HG02852 (cell line): ENCODE data around the gene TRAF3IP1.

Experiments
- ATAC-seq: cut with Tn5 transposase; IDR thresholded peaks from one replicate; pipeline ENCODE4 v1.9.1; 2021; ENCODE audit warnings: mild to moderate bottlenecking, moderate library complexity; ENCODE audit not compliant: unreplicated experiment

The TRAF3IP1 gene

DNA sequence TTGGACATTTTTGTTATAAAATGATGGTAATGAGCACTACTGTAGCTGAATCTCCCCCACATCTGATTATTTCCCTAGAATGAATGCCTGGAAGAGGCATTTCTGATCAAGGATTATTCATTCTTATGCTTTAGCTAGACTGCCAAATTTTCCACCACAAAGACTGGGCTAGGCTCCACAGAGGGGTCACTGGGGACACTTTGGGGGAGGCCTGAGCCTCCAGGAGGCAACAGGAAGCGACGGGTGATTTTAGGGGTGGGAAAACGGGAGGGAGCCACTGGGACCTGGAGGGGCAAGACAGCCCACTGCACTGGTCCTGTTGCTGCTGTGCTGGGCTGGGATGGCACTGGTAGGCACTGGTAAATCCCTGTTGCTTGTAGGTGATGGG lies 104.0 kb downstream of the TRAF3IP1 start:
- no peak for ATAC-seq

DNA sequence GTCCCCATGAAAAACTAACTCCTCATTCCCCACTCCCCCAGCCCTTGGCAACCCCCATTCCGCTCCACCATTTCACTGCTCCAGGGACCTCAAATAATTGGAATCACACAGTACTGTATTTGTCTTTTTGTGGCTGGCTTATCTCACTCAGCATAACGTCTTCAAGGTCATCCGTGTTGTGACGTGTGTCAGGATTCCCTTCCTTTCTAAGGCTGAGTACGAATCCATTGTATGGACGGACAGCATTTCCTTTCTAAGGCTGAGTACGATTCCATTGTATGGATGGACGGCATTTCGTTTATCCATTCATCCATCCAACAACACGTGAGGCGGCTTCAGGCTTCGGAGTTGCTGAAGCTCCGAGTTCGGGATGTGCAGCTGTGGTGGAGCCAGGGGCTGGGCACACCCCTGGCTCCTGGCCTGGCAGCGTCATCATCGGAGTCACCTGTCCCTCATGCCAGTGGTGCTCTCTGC lies 105.2 kb downstream of the TRAF3IP1 start:
- no peak for ATAC-seq

DNA sequence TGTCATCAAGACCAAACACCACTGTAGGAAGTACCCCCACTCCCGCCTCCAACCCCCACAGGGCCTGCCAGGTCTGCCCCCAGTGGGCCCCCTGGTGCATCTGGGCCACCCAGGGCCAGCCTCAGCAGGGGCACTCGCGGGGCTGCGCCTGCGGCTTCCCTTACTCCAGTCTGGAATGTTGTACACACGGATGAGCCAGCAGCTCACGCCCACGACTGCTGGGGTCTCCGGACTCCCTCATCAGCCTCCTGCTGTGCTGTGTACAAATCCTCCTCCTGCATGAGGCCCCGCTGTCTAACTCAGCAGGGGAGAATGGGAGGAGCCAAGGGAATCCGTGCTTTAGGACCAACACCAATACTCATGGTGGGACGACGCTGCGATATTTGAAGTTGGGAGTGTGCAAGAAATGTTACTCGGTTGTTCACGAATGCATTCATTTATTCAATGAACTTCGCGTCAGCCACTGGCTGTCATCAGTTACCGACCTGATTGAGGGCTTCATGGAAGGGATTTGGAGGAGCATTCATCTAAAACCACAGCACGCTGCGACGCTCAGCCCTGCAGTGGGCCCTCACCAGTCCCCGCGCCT lies 105.8 kb downstream of the TRAF3IP1 start:
- peak; percentile 10 for ATAC-seq

DNA sequence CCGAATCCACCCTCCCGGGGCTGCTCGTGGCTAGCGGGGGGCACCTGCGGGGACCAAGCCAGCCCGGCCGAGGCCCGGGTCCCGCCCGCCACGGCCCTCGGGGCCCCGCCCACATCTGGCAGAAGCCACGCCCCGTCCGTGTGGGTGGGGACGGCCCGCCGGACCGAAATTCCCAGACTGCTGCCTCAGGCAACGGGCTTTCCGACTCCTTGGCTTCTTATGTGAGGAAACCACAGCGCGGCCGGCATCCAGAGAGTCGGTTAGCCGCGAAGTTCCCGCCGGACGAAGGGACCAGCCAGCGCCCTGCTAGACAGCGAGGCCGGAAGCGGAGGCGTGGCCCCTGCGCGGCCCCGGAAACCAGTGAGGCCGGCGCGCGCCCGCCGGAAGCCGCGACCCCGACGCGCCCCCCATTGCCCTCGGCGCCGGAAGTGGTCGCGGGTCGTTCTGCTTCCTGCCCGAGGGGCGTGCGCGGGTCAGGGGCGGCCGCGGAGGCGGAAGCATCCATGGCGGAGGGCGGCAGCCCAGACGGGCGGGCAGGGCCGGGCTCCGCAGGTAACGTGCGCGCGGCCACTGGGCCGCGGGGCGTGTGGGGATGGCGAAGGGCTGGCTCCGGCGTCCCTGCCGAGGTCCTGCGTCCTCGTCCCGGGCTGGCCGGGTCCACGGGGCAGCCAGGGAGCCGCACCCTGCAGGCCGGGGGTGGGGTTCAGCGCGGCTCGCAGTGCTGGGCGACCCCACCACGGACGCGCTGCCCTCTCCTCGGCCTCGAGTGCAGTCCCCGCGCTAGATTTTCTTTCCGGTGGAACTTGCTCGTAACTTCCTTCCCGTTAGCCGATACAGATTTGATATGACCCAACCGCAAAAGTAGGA lies 106.5 kb downstream of the TRAF3IP1 start, which contains the start of gene ASB1:
ASB1 (plus strand) TSS at position 360 of the 867 bp plus-strand sequence; CDS start at position 504, 144 bp downstream.
- ATAC-seq = peak; percentile 85

DNA sequence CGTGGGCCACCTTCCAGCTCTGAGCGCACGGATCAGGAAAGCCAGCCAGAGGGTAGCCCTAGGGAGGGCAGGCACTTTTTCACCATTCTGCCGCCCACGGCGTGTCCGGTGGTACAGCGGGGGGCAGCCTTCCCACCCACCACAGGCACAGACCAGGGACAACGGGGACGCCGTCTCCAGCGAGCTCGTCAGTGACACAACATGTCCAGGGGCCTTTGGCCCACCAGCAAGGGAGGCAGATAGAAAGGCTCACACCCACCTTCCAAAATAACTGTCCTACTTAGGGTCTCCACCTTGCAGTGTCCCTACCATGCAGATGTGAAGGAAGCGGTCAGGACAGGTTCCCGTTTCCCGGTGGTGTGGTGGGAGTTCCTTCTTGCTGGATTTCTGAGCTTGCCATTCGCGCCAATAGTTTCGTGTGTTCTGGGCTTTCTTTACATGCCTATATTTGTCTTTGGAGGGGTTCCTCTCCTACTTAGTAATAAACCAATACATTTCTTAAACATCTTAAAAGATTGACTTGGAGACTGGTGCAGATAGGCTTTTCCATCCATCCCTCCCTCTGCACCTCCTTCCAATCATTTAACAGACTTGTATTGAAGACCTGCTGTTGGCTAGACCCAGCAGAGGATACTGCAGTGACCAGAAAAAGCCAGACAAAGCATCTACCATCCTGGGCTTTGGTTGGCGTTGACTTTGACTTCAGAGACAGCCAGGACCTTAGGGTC lies 107.3 kb downstream of the TRAF3IP1 start:
- peak; percentile 2 for ATAC-seq

DNA sequence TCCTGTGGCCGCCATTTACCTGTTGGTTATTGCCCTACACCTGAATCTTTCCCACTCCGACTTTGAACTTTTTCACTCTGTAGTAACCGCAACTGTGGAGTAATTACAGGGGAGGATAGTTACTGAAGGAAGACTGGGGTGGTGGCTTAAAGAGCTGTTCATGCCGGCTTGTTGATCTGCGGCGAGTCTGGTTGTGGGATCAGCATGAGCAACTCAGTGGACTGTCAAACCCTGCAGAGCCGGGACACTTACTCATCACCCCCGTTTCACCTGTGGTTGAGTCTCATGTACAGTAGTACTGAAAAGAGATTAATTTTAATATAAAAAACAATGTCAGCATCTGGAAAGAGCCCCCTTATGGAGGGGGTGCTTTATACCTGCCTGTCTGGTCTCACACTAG lies 108.5 kb downstream of the TRAF3IP1 start:
- no peak for ATAC-seq

DNA sequence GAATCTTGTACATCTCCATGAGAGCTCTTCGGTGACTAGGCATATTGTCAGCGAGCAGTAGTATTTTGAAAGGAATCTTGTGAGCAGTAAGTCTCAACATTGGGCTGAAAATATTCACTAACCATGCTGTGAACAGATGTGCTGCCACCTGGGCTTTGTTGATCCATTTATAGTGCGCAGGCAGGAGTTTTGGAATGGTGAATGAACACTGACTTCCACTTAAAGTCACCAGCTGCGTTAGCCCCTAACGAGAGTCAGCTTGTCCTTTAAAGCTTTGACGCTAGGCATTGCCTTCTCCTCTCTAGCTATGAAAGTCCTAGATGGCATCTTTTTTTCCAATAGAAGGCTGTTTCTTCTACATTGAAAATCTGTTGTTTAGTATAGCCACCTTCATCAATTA lies 110.5 kb downstream of the TRAF3IP1 start:
- ATAC-seq = no peak

DNA sequence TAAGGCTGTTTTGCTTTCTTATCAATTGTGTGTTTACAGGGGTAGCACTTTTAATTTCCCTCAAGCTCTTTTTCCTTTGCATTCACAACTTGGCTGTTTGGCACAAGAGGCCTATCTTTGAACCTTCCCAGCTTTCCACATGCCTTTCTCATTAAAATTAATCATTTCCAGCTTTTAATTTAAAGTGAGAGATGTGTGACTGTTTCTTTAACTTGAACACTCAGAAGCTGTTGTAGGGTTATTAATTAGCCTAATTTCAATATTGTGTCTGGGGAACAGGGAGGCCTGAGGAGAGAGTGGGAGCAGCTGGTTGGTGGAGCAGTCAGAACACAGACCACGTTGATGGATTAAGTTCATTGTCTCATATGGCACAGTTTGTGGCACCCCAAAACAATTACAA lies 111.1 kb downstream of the TRAF3IP1 start:
- ATAC-seq = no peak

DNA sequence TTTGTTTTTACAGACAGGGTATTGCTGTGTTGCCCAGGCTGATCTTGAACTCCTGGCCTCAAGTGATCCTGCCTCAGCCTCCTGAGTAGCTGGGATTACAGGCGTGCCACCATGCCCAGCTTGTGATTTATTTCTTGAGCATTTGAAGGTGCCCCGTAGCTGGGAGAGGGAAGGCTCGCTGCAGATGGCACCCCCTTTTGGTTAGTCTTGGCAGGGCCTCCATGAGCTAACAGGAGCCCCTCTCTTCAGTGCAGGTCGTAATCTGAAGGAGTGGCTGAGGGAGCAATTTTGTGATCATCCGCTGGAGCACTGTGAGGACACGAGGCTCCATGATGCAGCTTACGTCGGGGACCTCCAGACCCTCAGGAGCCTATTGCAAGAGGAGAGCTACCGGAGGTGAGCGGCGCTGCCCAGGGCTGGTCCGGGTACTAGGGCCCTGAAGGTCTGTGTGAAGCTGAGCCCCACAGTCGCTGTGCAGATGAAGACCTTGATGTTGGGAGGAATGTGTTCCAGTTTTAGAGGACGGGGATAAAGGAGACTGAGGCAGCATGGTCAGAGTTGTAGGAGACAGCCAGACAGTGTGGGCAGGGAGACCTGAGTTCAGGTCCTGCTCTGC lies 113.1 kb downstream of the TRAF3IP1 start:
- ATAC-seq = no peak

DNA sequence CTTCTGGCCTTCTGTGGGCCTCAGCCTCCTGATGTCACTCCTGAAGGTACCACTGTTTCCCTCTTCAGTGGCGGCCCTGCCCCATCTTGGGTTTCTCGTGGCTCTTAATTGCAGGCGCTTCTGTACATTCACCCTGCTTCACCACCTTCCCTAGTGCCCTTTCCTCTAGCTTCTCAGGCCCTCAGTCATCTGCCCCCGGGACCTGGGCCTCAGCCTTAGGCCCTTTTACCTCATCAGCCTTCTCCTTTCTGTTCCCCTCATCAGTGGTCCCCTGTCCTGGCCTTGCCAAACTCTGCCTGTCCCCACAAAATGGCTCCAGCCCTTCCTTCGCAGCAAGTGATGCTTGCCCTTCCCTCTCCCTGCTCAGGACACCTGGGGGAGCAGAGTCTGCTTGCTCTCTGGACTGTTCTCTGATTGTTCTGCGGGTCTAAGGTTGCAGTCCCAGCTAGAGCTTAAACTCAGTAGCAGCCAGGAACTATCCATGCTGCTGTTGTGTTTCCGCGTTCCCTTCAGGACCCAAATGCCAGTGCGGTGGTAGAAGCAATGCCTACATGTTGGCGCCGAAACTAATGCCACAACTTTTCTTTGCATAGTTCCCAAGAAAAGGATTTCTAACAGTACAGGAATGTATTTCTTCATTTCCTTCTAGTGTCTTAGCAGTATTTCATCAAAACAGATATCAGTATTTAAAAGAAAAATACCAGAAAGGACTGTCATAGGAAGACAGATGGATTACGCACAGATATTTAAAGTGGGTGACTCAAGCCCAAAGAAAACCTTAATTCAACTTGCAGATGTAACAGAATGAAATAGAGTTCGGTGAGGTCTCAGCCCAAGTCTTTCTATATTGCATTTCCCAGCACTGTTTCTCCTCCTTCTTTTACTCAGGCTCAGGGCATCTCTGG lies 113.9 kb downstream of the TRAF3IP1 start:
- no peak for ATAC-seq

DNA sequence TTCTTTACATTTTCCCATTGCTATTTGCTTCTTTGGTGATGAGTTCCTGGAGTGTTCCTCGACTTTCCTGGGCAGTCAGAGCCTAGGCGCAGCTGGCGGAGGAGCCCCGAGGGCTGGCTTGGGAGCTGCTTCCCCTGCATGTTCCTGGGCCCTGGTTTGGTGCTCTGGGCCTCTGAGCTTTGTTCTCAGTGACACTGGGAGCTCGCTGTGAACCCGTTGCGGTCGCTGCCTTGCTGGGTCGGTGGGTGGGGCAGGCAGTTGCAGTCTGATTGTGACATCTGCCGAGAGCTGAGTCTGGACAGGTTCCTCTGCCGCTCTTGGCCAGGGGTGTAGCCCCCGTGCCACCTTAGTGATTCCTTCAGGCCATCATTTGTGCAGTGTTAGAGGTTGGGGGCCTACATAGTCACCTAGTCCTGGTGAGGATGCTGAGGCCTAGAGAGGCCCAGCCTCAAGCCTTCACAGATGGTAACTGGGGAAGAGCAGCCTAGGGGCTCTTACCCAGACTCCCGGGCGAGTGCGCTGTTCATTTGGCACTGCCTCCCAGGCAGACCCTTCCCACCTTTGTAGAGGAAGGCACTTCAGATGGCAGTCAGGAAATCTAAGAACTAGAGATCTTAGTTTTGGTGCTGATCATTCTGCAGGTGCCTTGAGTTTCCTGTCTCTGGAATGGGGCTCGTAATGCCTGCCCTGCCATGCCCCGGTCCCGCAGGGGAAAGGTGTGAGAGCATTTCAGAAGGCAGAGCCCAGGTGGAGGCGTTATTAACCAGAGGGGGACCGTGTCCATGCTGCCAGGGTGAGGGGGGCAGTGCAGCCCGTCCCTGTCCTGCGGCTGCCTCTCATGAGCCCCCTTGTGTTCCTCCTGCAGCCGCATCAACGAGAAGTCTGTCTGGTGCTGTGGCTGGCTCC lies 114.8 kb downstream of the TRAF3IP1 start:
- no peak for ATAC-seq

DNA sequence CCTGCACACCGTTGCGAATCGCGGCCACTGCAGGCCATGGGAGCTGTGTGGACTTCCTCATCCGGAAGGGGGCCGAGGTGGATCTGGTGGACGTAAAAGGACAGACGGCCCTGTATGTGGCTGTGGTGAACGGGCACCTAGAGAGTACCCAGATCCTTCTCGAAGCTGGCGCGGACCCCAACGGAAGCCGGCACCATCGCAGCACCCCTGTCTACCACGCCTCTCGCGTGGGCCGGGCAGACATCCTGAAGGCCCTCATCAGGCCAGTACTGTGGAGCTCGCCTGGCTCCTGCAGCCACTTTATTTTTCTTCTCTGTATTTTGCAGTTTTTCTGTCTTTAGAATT lies 115.4 kb downstream of the TRAF3IP1 start:
- ATAC-seq = no peak

DNA sequence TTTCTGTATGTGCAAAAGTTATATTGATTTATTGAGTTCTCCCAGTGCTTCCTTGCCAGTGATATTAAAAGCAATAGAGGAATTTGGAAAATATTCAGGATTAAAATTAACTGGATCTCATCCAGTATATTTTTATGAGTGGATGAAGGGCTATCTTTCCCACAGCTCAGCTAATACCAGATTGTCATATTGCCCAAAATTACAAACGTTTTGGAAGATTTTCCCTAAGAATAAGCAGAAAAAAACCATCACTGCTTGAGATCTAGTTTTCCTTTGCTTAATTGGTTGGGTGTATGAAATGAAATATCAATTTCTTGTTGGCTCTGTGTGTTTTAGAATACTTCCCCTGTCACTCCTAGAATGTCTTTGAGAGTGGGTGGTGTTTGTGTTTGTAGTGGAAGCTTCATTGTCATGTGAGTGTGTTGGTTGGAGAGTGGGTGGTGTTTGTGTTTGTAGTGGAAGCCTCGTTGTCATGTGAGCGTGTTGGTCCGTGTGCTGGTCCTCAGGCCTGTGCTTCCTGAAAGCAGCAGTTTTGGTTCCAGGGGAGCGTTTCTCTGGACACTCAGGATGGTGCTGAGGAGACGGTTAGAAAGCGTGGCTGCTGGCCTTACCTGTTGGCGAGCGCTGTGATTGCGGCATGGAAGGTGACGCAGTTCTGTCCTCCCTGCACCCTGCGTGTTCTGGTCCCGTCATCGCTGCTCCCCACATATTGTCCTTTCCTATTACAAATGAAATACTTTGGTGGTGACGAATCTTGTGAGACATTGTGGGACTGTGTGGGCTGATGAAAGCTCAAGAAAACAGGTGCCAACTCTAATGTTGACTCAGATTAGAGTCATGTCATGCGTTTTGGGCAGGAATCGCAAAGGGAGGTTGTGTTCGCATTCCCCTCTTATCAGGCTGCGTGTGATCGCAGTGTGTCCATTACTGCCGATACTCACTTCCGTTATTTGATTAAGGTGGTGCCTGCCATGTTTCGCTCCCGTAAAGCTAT lies 118.8 kb downstream of the TRAF3IP1 start:
- no peak for ATAC-seq

DNA sequence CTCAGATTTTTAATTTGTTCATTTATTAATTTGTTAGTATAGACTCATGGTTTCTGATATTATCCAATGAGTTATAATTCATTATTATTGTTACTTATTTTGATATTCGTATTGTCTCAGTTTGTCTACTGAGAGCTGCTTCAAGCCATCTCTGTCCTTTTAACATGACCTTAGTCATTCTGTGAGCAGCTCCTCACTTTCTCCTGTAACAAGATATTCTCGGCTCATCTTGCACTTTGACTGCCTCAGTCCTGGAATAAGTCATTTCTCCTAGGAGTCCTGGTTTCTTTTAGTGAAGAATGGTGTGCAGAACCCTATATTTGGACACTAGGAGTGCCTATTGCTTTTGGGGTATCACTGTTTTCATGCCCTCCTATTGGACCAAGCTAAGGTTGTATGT lies 119.6 kb downstream of the TRAF3IP1 start:
- no peak for ATAC-seq

DNA sequence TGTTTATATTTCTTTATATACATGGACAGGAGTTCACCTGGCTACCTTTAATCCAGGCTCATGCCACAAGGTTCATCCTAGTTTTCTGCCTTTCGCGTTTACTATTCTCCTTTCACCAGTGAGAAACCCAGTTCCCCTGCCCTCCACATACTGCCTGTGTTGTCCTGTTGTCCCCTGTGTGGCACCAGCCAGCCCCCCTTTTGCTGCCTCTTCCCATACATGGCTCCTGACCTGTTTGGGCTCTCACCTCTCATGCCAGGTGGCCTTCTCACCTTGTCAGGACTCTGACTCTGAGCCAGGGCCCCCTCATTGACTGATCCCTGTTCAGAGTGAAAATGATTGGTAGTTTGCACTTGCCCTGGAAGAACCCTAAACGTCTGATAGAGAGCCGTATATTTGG lies 120.0 kb downstream of the TRAF3IP1 start:
- ATAC-seq = no peak

DNA sequence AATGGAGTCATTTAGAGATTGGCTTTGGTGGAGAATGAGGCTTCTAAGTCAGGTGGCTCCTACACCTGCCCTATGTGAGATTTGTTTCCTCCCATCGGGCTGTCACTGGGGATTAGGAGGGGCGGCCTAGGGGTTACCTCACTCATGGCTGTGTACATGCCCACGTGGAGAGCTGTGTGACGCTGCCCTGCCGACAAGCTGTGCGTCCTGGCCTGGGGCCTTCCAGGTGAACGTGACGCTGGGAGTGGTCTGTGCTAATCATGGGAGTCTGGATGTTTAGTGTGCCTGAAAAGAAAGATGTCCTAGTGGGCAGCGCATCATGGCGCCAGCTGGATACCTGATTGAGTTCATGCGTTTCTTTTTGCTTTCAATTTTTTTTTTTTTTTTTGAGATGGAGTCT lies 120.4 kb downstream of the TRAF3IP1 start:
- ATAC-seq = no peak

DNA sequence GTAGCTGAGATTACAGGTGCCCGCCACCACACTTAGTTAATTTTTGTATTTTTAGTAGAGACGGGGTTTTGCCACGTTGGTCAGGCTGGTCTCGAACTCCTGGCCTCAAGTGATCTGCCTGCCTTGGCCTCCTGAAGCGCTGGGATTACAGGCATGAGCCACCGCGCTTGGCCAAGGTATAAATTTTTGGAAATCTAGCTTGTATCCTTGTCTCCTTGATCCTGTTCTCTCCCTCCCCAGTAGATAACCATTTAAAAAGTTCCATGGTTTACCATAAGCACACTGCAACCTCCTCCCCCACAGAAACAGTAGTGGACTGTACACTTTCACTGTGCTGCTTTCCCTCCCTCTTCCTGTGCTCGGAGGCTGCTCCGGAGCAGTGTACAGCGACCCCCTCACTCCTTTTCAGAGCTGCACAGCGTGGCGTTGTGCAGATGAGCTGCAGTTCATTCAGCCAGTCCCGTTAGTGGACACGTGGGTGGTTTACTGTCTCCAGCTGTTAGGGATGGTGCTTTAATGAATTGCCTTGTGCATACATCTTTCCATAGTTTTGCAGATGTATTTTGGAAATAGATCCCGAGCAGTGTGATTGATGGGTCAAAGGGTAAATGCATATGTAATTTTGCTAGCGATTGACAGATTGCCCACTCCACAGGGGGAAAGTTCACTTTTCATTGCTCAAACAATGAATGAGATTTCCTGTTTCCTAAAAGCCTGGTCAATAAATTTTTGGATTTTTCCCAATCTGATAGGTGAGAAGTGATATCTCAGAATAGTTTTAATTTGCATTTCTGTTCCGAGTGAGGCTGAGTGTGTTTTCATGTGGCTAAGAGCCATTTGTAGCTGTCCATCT lies 121.2 kb downstream of the TRAF3IP1 start:
- ATAC-seq = no peak
